Measurements from ENCODE around the gene ZNF550.

ZNF550 gene

GRCh38 chr19:57559404-57560025 lies at the start of gene ZNF550:
ZNF550 (minus strand) TSS chr19:57559863; CDS start chr19:57559682, 181 bp downstream.
- TF ChIP-seq CTCF (IDR thresholded peaks at IDR 0.05) (no peak), ZFX (IDR thresholded peaks at IDR 0.05; ENCODE audit: borderline replicate concordance) (no peak)
- H3K27ac ChIP-seq, result peak within 1 kb of the TSS; percentile 48; the same call in 1 of the 2 replicates

- no peak overlapping the region for H3K27ac ChIP-seq
- TF ChIP-seq CTCF (IDR thresholded peaks at IDR 0.05) (no peak), ZFX (IDR thresholded peaks at IDR 0.05; ENCODE audit: borderline replicate concordance) (no peak)
Observed at GRCh38 chr19:57606931-57607330, 47.3 kb upstream of the ZNF550 start.

GRCh38 chr19:57599761-57600383 lies 40.2 kb upstream of the ZNF550 start, which contains the start of gene ZNF530:
ZNF530 (plus strand) TSS chr19:57599885; CDS start chr19:57604346, 4,461 bp downstream.
- no peak for TF ChIP-seq CTCF (IDR thresholded peaks at IDR 0.05)
- no peak for TF ChIP-seq ZFX (IDR thresholded peaks at IDR 0.05; ENCODE audit: borderline replicate concordance)
- peak within 1 kb of the TSS; percentile 60 for H3K27ac ChIP-seq

- TF ChIP-seq CTCF (IDR thresholded peaks at IDR 0.05) (no peak), ZFX (IDR thresholded peaks at IDR 0.05; ENCODE audit: borderline replicate concordance) (no peak)
- H3K27ac ChIP-seq, result peak overlapping the region; percentile 60
Observed at GRCh38 chr19:57599377-57599760, 39.7 kb upstream of the ZNF550 start.

- TF ChIP-seq CTCF (IDR thresholded peaks at IDR 0.05) (no peak), ZFX (IDR thresholded peaks at IDR 0.05; ENCODE audit: borderline replicate concordance) (no peak)
- no peak overlapping the region for H3K27ac ChIP-seq
Observed at GRCh38 chr19:57587529-57587928, 27.9 kb upstream of the ZNF550 start.

- no peak within 1 kb of the TSS for H3K27ac ChIP-seq
- TF ChIP-seq CTCF (IDR thresholded peaks at IDR 0.05) (no peak), ZFX (IDR thresholded peaks at IDR 0.05; ENCODE audit: borderline replicate concordance) (no peak)
Observed at GRCh38 chr19:57583521-57584416, 24.1 kb upstream of the ZNF550 start, which contains the start of gene ZIK1. ZIK1 (plus strand) TSS chr19:57584145; CDS start chr19:57584357, 212 bp downstream.
